Measurements from ENCODE around the gene SLC50A1. TPM values are rescaled to one million over a fixed set of nuclear protein-coding genes. Genes with fewer than 3 reads are reported as not detected.

Gene SLC50A1
- total RNA-seq (2021; fragmentation: NEBNext Ultra II Directional; extraction: Animal tissue kit (Norgen Biotek cat#: 25700)) (36.5 and 41.6 TPM in 2 replicates), polyA plus RNA-seq (2011; rRNA removed) (80.7 and 90.8 TPM in 2 replicates), polyA minus RNA-seq (2011; rRNA and poly(A)+ RNA removed) (42.3 and 45.2 TPM in 2 replicates)
- 61.8 TPM for polyA plus RNA-seq (2011; cell fraction: cytosol; rRNA removed)
- 34.9 TPM for polyA plus RNA-seq (2011; cell fraction: nucleus; rRNA removed)
- polyA plus RNA-seq (2012, experiment 1 of 2) = 36.0 to 50.1 TPM (median 39.0 TPM) in 4 replicates
- polyA plus RNA-seq (2012, experiment 2 of 2) = 56.4 TPM
- 47.5 TPM for polyA plus RNA-seq (2013, experiment 1 of 2)
- 50.4 TPM for polyA plus RNA-seq (2013, experiment 2 of 2)
- polyA minus RNA-seq (2011; cell fraction: cytosol; rRNA and poly(A)+ RNA removed) = 19.9 TPM
- polyA minus RNA-seq (2011; cell fraction: nucleus; rRNA and poly(A)+ RNA removed) = 14.1 TPM
- long read RNA-seq, experiment 1, transcript SLC50A1-203 (6 exons, 1,300 nt) = major isoform, 15 of 48 reads
- long read RNA-seq, experiment 1, transcript SLC50A1-202 (5 exons, 1,218 nt) = minor isoform, 9 of 48 reads
- long read RNA-seq, experiment 1, partial matches to known transcripts = 6 of 48 reads
- long read RNA-seq, experiment 1, other reads (novel, unspliced or antisense) = 13 of 48 reads
- long read RNA-seq, experiment 2, transcript SLC50A1-202 (5 exons, 1,218 nt) = major isoform, 5 of 18 reads
- long read RNA-seq, experiment 2, transcript SLC50A1-203 (6 exons, 1,300 nt) = major isoform, 5 of 18 reads
- long read RNA-seq, experiment 2, partial matches to known transcripts = 6 of 18 reads
- long read RNA-seq, experiment 2, other reads (novel, unspliced or antisense) = 2 of 18 reads

- Histone ChIP-seq H3K36me3 (ENCODE audit: control insufficient read depth in 2 of 4, insufficient read depth in 4 of 4, low read length in 3 of 4) (peaks cover 0 to 4% (median under 1%) of the 10 kb centered on the region in 4 experiments; a peak in 2 of 8 replicates), H3K4me3 (ENCODE audit: extremely low read depth in 1 of 4, insufficient read depth in 2 of 4, low read depth in 3 of 4, low read length in 4 of 4) (peak within 1 kb of the TSS; percentile 67 to 89 (median 85)), H3K9me3 (ENCODE audit: insufficient read depth in 2 of 2, low read depth in 1 of 2, low read length in 1 of 2) (no peaks in the 10 kb centered on the region), H3K79me1 (ENCODE audit: low read depth, low read length) (no peaks in the 10 kb centered on the region; the same call in 1 of the 2 replicates), H2AFZ (ENCODE audit: low read length) (peak within 1 kb of the TSS; percentile 59; the same call in 1 of the 2 replicates), H3K79me2 (ENCODE audit: control insufficient read depth in 1 of 2, insufficient read depth in 2 of 2, low read length in 2 of 2) (peaks cover 0 to 2% of the 10 kb centered on the region in 2 experiments; a peak in 1 of 4 replicates), H2AK5ac (ENCODE audit: low read depth, low read length) (no peak within 1 kb of the TSS), H2BK5ac (ENCODE audit: low read depth, low read length) (peak within 1 kb of the TSS; percentile 98), H2BK12ac (ENCODE audit: low read depth, low read length) (peak within 1 kb of the TSS; percentile 86; the same call in 1 of the 2 replicates), H4K91ac (replicated peaks; ENCODE audit: insufficient read length, low read length) (peak within 1 kb of the TSS; percentile 86), H3K27me3 (replicated peaks in 1 of 4; ENCODE audit: control insufficient read depth in 3 of 4, extremely low read depth in 1 of 4, insufficient read depth in 3 of 4, low read length in 3 of 4) (no peaks in the 10 kb centered on the region), H2BK20ac (ENCODE audit: low read length) (no peak within 1 kb of the TSS), H3K4me1 (replicated peaks in 1 of 4; ENCODE audit: control insufficient read depth in 3 of 4, insufficient read depth in 4 of 4, low read length in 3 of 4) (peaks cover 4 to 26% (median 10%) of the 10 kb centered on the region in 4 experiments; a peak in 5 of 7 replicates), H4K8ac (ENCODE audit: extremely low read depth, insufficient read depth, low read length) (peak within 1 kb of the TSS; percentile 90), H3K14ac (ENCODE audit: insufficient read length) (no peak within 1 kb of the TSS), H3K9ac (replicated peaks in 1 of 4; ENCODE audit: extremely low read depth in 1 of 4, low read depth in 3 of 4, low read length in 3 of 4) (peak within 1 kb of the TSS; percentile 56 to 75 (median 72)), H4K5ac (ENCODE audit: insufficient read length, low read depth, low read length) (peak within 1 kb of the TSS; percentile 98), H3K4me2 (ENCODE audit: insufficient read depth in 1 of 2, low read depth in 2 of 2, low read length in 2 of 2) (peak within 1 kb of the TSS; percentile 79 to 92), H2BK120ac (replicated peaks; ENCODE audit: low read depth, low read length) (no peak within 1 kb of the TSS), H2BK15ac (ENCODE audit: low read length) (peak within 1 kb of the TSS; percentile 94), H3K18ac (ENCODE audit: extremely low read depth, low read length) (peak within 1 kb of the TSS; percentile 98), H3K23me2 (ENCODE audit: low read depth, low read length) (peaks cover 10% of the 10 kb centered on the region; the same call in 1 of the 2 replicates), H3K23ac (ENCODE audit: insufficient read length) (no peak within 1 kb of the TSS), H3K27ac (ENCODE audit: low read depth, low read length) (peak within 1 kb of the TSS; percentile 61; the same call in 1 of the 2 replicates), H4K20me1 (replicated peaks in 1 of 2; ENCODE audit: control insufficient read depth in 1 of 2, insufficient read depth in 2 of 2, low read length in 2 of 2) (no peaks in the 10 kb centered on the region), H3K56ac (replicated peaks; ENCODE audit: insufficient read length, low read depth, low read length) (peak within 1 kb of the TSS; percentile 85), H3K4ac (replicated peaks; ENCODE audit: insufficient read length, low read depth, low read length) (peak within 1 kb of the TSS; percentile 63)
- CTCF ChIA-PET (ENCODE audit: partially characterized antibody) = interaction anchor here (1.2 to 14.2 kb wide), 4 partner anchors 15 to 44 kb away, joined by 3 to 187 read pairs (median 40); partner anchors contain the start of genes KRTCAP2 and TRIM46
- 1% methylated on average over 49 of the region's 52 CpGs; no CpG with 5 or more reads in 1 of the 2 experiments for WGBS, 2 experiments (ENCODE audit: extremely low coverage in 1 of 2, insufficient coverage in 1 of 2, insufficient read length in 1 of 2, insufficient replicate concordance in 2 of 2, low coverage in 1 of 2, low lambda C conversion rate in 2 of 2, missing lambda C conversion rate in 1 of 2)
- peak; percentile 76 to 97 for DNase-seq (ENCODE audit: low read depth in 1 of 2, low spot score in 2 of 2)
- POLR2A ChIA-PET (ENCODE audit: partially characterized antibody) = interaction anchor here (0.6 to 2.4 kb wide), 15 partner anchors 9 to 91 kb away, joined by 3 to 14 read pairs (median 4); partner anchors contain the start of genes KRTCAP2, MTX1 and THBS3
- no peak for FAIRE-seq
- TF ChIP-seq MAX (IDR thresholded peaks at IDR 0.05) (peak; percentile 41; the same call in 1 of the 2 replicates), SIN3A (conservative IDR thresholded peaks at IDR 0.05 in 1 of 2, IDR thresholded peaks at IDR 0.05 in 1 of 2; ENCODE audit: low read depth in 1 of 2, low read length in 2 of 2) (peak; percentile 1 to 29; a peak in 1 of 4 replicates), TAF1 (IDR thresholded peaks at IDR 0.05; ENCODE audit: low read depth, low read length) (peak; percentile 79), CHD2 (IDR thresholded peaks at IDR 0.05; ENCODE audit: low read length) (no peak), GTF2F1 (IDR thresholded peaks at IDR 0.05; ENCODE audit: borderline replicate concordance, low read depth, low read length) (no peak), KDM4A (IDR thresholded peaks at IDR 0.05; ENCODE audit: low read depth, low read length, severe bottlenecking) (peak; percentile 71), YY1 (IDR thresholded peaks at IDR 0.05; ENCODE audit: low read depth, low read length) (peak; percentile 82; the same call in 1 of the 2 replicates)
Measured at GRCh38 chr1:155135415-155136028, at the start of gene SLC50A1. Gene SLC50A1 (plus strand): TSS chr1:155135852. CDS start chr1:155135912, 60 bp downstream.
